ENCODE results near the gene DLG2. TPM values are rescaled to one million over a fixed set of nuclear protein-coding genes. Genes with fewer than 3 reads are reported as not detected.
A peak's percentile ranks its signal among the peaks of the same experiment; 100 is the strongest.

Gene DLG2
- total and polyA plus RNA-seq, 2 of the 8 experiments (the other 6 are each of a cell fraction or from before 2014, with no cell fraction given) = 1.7 to 14.3 TPM

DNA sequence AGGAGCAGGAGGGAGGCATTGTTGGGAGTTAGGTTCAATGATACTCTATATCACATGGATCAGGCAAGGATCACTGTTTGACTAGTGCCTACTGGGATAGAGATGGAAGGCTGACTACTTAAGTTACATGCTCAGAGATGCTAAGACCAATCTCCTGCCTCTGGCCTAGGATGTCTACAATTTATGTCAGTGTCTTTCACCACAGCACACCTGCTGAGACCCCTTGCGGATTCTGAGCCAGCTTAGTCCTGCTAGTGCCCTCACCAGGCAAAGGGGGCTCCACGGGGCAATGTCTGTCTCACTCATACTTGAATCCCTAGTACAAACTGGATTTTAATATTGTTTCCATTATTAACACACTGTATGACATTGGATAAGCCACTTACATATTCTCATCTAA is 732.5 kb downstream of the DLG2 start:
- no peaks in the 10 kb centered on the region for H3K9me3 ChIP-seq (ENCODE audit: insufficient read depth in 2 of 2, low read depth in 1 of 2, low read length in 1 of 2)
- H4K5ac ChIP-seq (ENCODE audit: insufficient read length, low read depth, low read length) = no peak overlapping the region
- no peak overlapping the region for H3K23ac ChIP-seq (ENCODE audit: insufficient read length)
- H4K20me1 ChIP-seq (replicated peaks in 1 of 2; ENCODE audit: control insufficient read depth in 1 of 2, insufficient read depth in 2 of 2, low read length in 2 of 2) = no peaks in the 10 kb centered on the region
- no peak for TF ChIP-seq KDM1A (IDR thresholded peaks at IDR 0.05; ENCODE audit: borderline replicate concordance, low read length)
- no peak for TF ChIP-seq CHD1 (IDR thresholded peaks at IDR 0.05; ENCODE audit: low read depth, low read length)
- TF ChIP-seq RNF2 (IDR thresholded peaks at IDR 0.05; ENCODE audit: borderline replicate concordance, low read depth, low read length, missing control alignments, poor library complexity, severe bottlenecking) = no peak
- TF ChIP-seq KDM4A (IDR thresholded peaks at IDR 0.05; ENCODE audit: low read depth, low read length, severe bottlenecking) = no peak
- TF ChIP-seq, protein P1, sequence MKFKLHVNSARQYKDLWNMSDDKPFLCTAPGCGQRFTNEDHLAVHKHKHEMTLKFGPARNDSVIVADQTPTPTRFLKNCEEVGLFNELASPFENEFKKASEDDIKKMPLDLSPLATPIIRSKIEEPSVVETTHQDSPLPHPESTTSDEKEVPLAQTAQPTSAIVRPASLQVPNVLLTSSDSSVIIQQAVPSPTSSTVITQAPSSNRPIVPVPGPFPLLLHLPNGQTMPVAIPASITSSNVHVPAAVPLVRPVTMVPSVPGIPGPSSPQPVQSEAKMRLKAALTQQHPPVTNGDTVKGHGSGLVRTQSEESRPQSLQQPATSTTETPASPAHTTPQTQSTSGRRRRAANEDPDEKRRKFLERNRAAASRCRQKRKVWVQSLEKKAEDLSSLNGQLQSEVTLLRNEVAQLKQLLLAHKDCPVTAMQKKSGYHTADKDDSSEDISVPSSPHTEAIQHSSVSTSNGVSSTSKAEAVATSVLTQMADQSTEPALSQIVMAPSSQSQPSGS (IDR thresholded peaks at IDR 0.05; ENCODE audit: low read length) = no peak
- TF ChIP-seq POU5F1 (IDR thresholded peaks at IDR 0.05; ENCODE audit: low read depth, low read length) = no peak
- no peak for TF ChIP-seq CREB1 (IDR thresholded peaks at IDR 0.05)
- H4K91ac ChIP-seq (replicated peaks; ENCODE audit: insufficient read length, low read length) = no peak overlapping the region
- H3K18ac ChIP-seq (ENCODE audit: extremely low read depth, low read length) = no peak overlapping the region
- no peak overlapping the region for H2BK20ac ChIP-seq (ENCODE audit: low read length)
- WGBS, 2 experiments (ENCODE audit: extremely low coverage in 1 of 2, insufficient coverage in 1 of 2, insufficient read length in 1 of 2, insufficient replicate concordance in 2 of 2, low coverage in 1 of 2, low lambda C conversion rate in 2 of 2, missing lambda C conversion rate in 1 of 2) = 87% methylated on average over 2 of the region's 2 CpGs; no CpG with 5 or more reads in 1 of the 2 experiments
- CTCF ChIA-PET (ENCODE audit: partially characterized antibody) = no interaction called here
- H3K14ac ChIP-seq (ENCODE audit: insufficient read length) = no peak overlapping the region
- H4K8ac ChIP-seq (ENCODE audit: extremely low read depth, insufficient read depth, low read length) = no peak overlapping the region
- FAIRE-seq = peak; percentile 60
- no peak overlapping the region for H2BK15ac ChIP-seq (ENCODE audit: low read length)
- no peak overlapping the region for H3K4me3 ChIP-seq (ENCODE audit: extremely low read depth in 1 of 4, insufficient read depth in 2 of 4, low read depth in 3 of 4, low read length in 4 of 4)
- no peak overlapping the region for H3K27ac ChIP-seq (ENCODE audit: low read depth, low read length)
- H3K36me3 ChIP-seq (ENCODE audit: control insufficient read depth in 2 of 4, insufficient read depth in 4 of 4, low read length in 3 of 4) = no peaks in the 10 kb centered on the region
- no peaks in the 10 kb centered on the region for H3K23me2 ChIP-seq (ENCODE audit: low read depth, low read length)
- no peak overlapping the region for H2BK12ac ChIP-seq (ENCODE audit: low read depth, low read length)
- DNase-seq (ENCODE audit: low read depth in 1 of 2, low spot score in 2 of 2) = no peak
- no peaks in the 10 kb centered on the region for H3K27me3 ChIP-seq (replicated peaks in 1 of 4; ENCODE audit: control insufficient read depth in 3 of 4, extremely low read depth in 1 of 4, insufficient read depth in 3 of 4, low read length in 3 of 4)
- no peak overlapping the region for H2AFZ ChIP-seq (ENCODE audit: low read length)
- H3K79me1 ChIP-seq (ENCODE audit: low read depth, low read length) = no peaks in the 10 kb centered on the region
- H2AK5ac ChIP-seq (ENCODE audit: low read depth, low read length) = no peak overlapping the region
- no peak overlapping the region for H3K4ac ChIP-seq (replicated peaks; ENCODE audit: insufficient read length, low read depth, low read length)
- no peak overlapping the region for H3K9ac ChIP-seq (replicated peaks in 1 of 4; ENCODE audit: extremely low read depth in 1 of 4, low read depth in 3 of 4, low read length in 3 of 4)
- no peak overlapping the region for H3K56ac ChIP-seq (replicated peaks; ENCODE audit: insufficient read length, low read depth, low read length)
- no peak overlapping the region for H2BK5ac ChIP-seq (ENCODE audit: low read depth, low read length)
- POLR2A ChIA-PET (ENCODE audit: partially characterized antibody) = no interaction called here
- H3K4me2 ChIP-seq (ENCODE audit: insufficient read depth in 1 of 2, low read depth in 2 of 2, low read length in 2 of 2) = no peak overlapping the region
- H3K79me2 ChIP-seq (ENCODE audit: control insufficient read depth in 1 of 2, insufficient read depth in 2 of 2, low read length in 2 of 2) = no peaks in the 10 kb centered on the region
- H3K4me1 ChIP-seq (replicated peaks in 1 of 4; ENCODE audit: control insufficient read depth in 3 of 4, insufficient read depth in 4 of 4, low read length in 3 of 4) = no peaks in the 10 kb centered on the region
- no peak overlapping the region for H2BK120ac ChIP-seq (replicated peaks; ENCODE audit: low read depth, low read length)
